ENCODE data around the gene ORMDL1.
"Not testable (repeated sequence)": the region's sequence is repeated elsewhere in the genome, so short reads cannot be mapped to it uniquely, and the experiment has no call there.

ORMDL1 gene

DNA sequence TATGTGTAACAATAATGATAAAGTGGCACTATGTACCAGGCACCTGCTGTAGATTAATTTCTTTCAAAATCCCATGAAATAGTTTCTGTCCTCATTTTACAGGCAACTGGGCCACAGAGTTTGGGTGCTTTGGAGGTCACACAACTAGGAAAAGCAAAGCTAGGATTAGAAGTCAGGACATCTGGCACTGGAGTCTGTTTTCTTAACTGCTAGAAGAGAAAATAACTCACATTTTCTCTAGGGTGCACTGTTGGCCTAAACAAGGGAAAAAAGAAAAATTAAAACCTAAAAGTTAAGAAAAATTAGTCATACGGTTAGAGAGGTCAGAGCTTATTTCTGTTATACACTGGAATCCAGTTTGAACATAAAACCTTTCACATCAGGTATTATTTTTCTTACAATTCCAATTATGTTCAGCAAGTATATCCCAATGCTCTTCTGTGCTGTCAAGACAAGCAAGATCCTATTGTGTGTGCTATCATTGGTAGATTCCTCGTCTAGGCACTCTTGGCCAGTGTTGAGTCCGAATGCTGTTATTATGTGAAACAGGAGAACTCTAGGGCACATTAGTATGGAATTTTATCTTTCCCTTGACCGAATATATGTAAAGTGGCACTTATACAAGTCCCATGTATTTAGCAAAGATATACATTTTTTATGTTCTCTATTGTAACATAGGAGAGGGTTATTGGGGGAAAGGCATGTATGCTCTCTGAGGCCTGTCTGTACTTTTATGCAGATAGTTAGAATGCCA, 20.1 kb downstream of the ORMDL1 start:
- DNase-seq (ENCODE audit: low spot score) = no peak
- TF ChIP-seq, protein P1, sequence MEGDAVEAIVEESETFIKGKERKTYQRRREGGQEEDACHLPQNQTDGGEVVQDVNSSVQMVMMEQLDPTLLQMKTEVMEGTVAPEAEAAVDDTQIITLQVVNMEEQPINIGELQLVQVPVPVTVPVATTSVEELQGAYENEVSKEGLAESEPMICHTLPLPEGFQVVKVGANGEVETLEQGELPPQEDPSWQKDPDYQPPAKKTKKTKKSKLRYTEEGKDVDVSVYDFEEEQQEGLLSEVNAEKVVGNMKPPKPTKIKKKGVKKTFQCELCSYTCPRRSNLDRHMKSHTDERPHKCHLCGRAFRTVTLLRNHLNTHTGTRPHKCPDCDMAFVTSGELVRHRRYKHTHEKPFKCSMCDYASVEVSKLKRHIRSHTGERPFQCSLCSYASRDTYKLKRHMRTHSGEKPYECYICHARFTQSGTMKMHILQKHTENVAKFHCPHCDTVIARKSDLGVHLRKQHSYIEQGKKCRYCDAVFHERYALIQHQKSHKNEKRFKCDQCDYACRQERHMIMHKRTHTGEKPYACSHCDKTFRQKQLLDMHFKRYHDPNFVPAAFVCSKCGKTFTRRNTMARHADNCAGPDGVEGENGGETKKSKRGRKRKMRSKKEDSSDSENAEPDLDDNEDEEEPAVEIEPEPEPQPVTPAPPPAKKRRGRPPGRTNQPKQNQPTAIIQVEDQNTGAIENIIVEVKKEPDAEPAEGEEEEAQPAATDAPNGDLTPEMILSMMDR (IDR thresholded peaks at IDR 0.05; ENCODE audit: extremely low read depth, missing control alignments) = no peak

DNA sequence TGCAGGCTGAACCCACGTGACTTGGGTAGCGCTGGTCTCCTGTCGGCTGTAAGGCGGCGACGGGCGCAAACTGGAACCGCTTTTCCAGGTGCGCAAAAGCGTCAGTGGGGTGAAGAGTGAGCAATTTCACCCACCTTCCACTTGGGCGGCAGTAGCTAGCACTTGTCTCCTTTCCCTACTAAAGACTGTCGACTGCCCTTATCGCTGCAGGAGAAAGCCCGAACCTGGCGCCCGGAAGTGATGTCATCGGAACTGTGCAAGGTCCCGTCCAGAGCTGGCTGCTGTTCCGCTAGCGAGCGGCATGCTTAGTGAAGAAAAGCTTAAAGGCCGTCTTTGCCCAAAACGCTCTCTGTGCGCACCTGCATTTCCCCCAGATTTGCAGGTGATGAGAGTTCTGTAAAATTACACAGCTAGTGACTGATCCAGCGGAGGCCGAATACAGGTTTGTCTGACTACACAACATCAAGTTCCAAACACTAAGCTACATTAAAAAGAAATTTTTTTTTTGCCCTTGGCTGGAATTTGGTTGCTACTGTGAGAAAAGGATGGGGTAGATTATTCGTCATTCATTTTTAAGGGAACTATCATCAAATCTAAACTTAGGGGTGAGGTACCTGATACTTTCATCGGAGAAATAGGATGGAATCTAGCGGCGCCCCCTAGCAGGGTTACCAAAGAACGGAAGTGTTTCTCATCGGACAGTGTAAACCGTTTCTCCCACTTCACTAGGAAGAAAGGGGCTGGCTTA, 21.4 kb downstream of the ORMDL1 start, which contains the start of gene OSGEPL1:
Gene OSGEPL1, minus strand, starts transcription at position 242 of the 748 bp plus-strand sequence. CDS start 1,152 bp downstream, outside the sequence.
- TF ChIP-seq, protein P1 (IDR thresholded peaks at IDR 0.05; ENCODE audit: extremely low read depth, missing control alignments) = peak; percentile 51
- peak; percentile 84 for DNase-seq (ENCODE audit: low spot score)

DNA sequence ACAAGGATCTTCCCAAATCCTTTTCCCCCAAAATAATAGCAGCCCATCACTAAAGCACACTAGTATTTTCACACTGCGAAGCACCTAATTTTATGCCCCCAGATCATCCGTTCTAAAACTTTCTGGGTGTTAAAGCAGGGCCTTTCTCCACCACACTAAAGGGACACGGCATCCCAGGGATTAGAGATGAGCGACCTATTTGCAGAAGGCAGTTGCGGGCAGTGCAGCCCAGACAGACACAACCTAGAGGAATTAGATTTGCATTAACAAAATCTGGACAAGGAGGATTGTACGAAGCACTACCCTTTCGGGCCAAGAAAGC, 21.9 kb downstream of the ORMDL1 start:
- TF ChIP-seq, protein P1 (IDR thresholded peaks at IDR 0.05; ENCODE audit: extremely low read depth, missing control alignments) = no peak
- no peak for DNase-seq (ENCODE audit: low spot score)

DNA sequence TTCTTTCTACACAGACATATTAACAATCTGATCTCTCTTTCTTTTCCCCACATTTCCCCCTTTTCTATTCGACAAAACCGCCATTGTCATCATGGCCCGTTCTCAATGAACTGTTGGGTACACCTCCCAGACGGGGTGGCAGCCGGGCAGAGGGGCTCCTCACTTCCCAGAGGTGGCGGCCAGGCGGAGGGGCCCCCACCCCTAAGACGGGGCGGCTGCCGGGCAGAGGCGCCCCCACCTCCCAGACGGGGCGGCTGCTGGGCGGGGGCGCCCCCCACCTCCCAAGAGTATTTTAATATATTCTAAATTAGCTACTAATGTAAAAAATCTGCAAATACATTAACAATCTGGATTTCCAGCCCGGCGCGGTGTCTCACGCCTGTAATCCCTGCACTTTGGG, 24.0 kb downstream of the ORMDL1 start:
- not testable (repeated sequence) for DNase-seq (ENCODE audit: low spot score)

DNA sequence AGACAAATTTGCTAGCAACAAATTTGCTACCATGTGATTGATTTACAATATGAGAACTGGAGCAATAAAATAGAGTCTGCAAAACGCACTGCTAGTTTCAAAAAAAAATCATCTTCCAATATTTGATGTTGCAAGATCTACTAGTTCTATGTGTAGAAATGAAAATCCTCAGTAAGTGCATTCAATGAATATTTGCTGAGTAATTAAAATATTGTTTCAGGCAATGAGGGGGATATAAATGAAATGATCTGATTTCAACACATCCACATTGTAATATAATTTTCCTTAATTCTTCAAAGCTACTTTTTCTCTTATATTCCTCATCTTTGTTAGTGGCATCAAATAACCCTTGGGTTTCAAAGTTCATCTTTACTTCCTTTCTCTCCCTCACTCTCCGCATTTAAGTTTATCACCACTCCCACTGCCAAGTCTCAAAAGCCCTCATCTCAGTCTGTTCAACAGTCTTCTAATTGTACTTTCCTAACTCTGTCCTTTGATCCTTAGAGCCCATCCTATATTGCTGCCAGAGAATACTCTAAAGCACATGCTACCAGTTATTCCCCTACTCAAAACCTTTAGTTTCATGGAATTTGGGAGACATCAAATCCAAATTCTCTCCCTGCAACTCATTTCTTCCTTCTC, 27.7 kb downstream of the ORMDL1 start:
- TF ChIP-seq, protein P1 (IDR thresholded peaks at IDR 0.05; ENCODE audit: extremely low read depth, missing control alignments) = no peak
- no peak for DNase-seq (ENCODE audit: low spot score)

DNA sequence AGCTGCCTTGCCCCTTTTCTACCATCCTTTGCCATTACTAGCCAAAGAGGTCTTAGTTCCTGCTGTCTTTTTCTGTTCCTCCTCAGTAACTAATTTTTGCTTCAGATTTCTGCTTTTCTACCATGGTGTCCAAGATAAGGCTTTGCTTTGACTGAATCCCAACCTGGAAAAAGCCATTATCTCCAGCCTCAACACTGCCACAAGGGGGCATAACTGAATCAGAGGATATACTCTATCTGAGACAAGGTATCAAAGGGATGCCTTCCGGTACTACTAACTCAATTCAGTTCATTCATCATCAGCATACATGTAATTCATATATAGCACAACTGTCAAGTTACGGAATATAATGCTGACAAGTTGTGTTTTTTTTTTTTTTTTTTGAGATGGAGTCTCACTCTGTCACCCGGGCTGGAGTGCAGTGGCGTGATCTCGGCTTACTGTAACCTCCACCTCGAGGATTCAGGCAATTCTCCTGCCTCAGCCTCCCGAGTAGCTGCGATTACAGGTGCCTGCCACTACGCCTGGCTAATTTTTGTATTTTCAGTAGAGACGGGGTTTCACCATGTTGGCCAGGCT, 33.0 kb downstream of the ORMDL1 start:
- TF ChIP-seq, protein P1 (IDR thresholded peaks at IDR 0.05; ENCODE audit: extremely low read depth, missing control alignments) = peak; percentile 28
- DNase-seq (ENCODE audit: low spot score) = peak; percentile 50

DNA sequence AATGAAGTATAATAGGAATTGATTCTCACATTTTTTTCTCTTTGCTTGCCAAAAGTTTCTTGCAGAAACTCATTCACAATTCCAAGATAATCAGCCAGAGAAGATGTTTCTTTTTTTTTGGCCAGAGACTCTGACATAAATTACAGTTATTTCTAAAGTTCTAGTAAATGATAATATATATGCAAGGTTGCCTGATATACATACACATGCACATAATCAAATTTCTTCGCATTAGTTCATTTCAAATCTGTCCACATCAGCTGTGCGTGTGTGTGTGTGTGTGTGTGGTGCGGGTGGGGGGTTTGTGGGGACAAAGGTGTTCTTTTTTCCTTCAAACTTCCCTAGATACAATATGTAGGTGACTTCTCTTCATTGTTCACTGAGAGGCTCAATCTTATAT, 54.7 kb downstream of the ORMDL1 start:
- no peak for DNase-seq (ENCODE audit: low spot score)
- TF ChIP-seq, protein P1 (IDR thresholded peaks at IDR 0.05; ENCODE audit: extremely low read depth, missing control alignments) = no peak
